Ascending aorta (tissue), 2 donors: Measurements from ENCODE around the gene ANGEL2. TPM values are rescaled to one million over a fixed set of nuclear protein-coding genes. Genes with fewer than 3 reads are reported as not detected.

Source experiments
- DNase-seq, 2 donors: peaks; one replicate each; pipeline ENCODE4 v3.0.0-alpha.2; 2019; ENCODE audit warnings: low spot score in 2 of 2
- H3K27ac ChIP-seq, 2 donors: fragments of 200-600 bp; sonication (generic); one replicate each; pipeline ENCODE4 v1.5.1; 2016 to 2017; ENCODE audit warnings: mild to moderate bottlenecking in 1 of 2
- H3K27me3 ChIP-seq: fragments of 200-600 bp; sonication (generic); one replicate; pipeline ENCODE4 v1.5.1; 2017
- H3K36me3 ChIP-seq, 2 donors: fragments of 200-600 bp; sonication (generic); one replicate each; pipeline ENCODE4 v1.5.1; 2016
- H3K4me1 ChIP-seq, 2 donors: fragments of 200-600 bp; sonication (generic); one replicate each; pipeline ENCODE4 v1.5.1; 2016 to 2017; ENCODE audit warnings: mild to moderate bottlenecking in 1 of 2
- H3K4me3 ChIP-seq, 2 donors: fragments of 200-600 bp; sonication (generic); one replicate each; pipeline ENCODE4 v1.5.1; 2016 to 2017; ENCODE audit warnings: mild to moderate bottlenecking in 1 of 2
- H3K9me3 ChIP-seq, 2 donors: fragments of 200-600 bp; sonication (generic); one replicate each; pipeline ENCODE4 v1.5.1; 2016
- intact Hi-C: fragments of 100-400 bp; cut with DNase I; formaldehyde crosslinking; loops from one replicate; pipeline ENCODE4 v1.15.1; 2023
- total RNA-seq: library from RNA; depleted of rRNA; stranded (reverse); fragments of >200 nt; gene quantifications from one replicate; pipeline ENCODE4 v1.1.0, GENCODE V29; 2016
- TF ChIP-seq, protein P1 (sequence below), 3 experiments: fragments of 200-600 bp in 2 of 3; fragments of 450-650 bp in 1 of 3; sonication (generic) in 2 of 3; IDR thresholded peaks; one replicate each; pipeline ENCODE4 v1.5.1; 2016 to 2019; ENCODE audit warnings: antibody characterized with exemption in 3 of 3, mild to moderate bottlenecking in 1 of 3, moderate library complexity in 1 of 3

ANGEL2 gene
- total RNA-seq, 1 donor from 2014 or later = 36.7 TPM

DNA sequence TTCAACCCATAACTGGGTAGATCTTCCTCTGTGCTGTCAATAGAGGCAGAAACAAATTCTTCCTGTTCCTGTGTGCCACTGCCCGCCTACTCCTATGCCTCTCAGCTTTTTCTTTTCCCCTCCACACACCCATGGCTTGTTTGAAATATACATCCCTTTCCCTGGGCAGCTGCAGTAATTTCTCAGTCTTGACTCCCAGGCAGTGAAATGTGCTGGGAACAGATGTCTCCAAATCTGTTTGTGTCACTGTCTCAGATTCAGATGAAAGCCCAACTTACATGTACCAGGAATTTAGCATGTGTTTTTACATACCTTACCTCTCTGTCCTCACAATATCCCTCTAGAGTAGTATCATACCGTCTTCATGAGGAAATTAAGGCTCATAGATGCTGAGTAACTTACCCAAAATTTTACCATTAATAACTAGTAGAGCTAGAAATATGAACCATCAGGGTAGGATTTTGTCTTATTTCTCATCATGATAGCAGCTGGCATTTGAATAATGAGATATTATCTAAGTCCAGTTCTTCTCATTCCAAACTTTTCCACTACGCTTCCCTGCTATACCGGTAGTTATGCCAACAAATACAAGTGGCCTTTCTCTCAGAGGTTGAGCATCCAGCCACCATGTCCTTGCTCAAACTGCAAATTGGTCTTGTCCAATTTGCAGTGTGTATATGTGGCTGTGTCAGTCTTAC lies 70.1 kb downstream of the ANGEL2 start:
- Histone ChIP-seq H3K4me3 (no peak overlapping the region), H3K27ac (no peak overlapping the region), H3K4me1 (no peaks in the 10 kb centered on the region), H3K36me3 (no peaks in the 10 kb centered on the region), H3K27me3 (no peaks in the 10 kb centered on the region), H3K9me3 (no peaks in the 10 kb centered on the region)
- TF ChIP-seq, protein P1, sequence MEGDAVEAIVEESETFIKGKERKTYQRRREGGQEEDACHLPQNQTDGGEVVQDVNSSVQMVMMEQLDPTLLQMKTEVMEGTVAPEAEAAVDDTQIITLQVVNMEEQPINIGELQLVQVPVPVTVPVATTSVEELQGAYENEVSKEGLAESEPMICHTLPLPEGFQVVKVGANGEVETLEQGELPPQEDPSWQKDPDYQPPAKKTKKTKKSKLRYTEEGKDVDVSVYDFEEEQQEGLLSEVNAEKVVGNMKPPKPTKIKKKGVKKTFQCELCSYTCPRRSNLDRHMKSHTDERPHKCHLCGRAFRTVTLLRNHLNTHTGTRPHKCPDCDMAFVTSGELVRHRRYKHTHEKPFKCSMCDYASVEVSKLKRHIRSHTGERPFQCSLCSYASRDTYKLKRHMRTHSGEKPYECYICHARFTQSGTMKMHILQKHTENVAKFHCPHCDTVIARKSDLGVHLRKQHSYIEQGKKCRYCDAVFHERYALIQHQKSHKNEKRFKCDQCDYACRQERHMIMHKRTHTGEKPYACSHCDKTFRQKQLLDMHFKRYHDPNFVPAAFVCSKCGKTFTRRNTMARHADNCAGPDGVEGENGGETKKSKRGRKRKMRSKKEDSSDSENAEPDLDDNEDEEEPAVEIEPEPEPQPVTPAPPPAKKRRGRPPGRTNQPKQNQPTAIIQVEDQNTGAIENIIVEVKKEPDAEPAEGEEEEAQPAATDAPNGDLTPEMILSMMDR (IDR thresholded peaks at IDR 0.05) = no peak
- intact Hi-C loops = no loop called here
- no peak for DNase-seq

DNA sequence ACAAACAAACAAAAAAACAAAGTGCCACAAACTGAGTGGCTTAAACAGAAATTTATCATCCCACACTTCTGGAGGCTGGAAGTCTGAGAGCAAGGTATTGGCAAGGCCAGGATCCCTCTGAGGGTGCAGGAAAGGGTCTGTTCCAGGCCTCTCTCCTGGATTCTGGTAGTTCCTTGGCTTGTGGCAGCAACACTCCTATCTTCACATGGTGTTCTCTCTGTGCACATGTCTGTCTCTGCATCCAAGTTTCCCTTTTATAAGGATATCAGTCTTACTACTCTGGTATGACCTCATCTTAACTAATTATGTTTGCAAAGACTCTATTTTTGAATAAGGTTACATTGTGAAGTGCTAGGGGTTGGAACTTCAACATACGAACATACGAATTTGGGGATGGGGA lies 70.6 kb downstream of the ANGEL2 start:
- intact Hi-C loops = no loop called here
- no peak for DNase-seq
- Histone ChIP-seq H3K9me3 (no peaks in the 10 kb centered on the region), H3K36me3 (no peaks in the 10 kb centered on the region), H3K4me1 (no peaks in the 10 kb centered on the region), H3K27me3 (no peaks in the 10 kb centered on the region), H3K27ac (no peak overlapping the region), H3K4me3 (no peak overlapping the region)
- TF ChIP-seq, protein P1 (IDR thresholded peaks at IDR 0.05) = no peak

DNA sequence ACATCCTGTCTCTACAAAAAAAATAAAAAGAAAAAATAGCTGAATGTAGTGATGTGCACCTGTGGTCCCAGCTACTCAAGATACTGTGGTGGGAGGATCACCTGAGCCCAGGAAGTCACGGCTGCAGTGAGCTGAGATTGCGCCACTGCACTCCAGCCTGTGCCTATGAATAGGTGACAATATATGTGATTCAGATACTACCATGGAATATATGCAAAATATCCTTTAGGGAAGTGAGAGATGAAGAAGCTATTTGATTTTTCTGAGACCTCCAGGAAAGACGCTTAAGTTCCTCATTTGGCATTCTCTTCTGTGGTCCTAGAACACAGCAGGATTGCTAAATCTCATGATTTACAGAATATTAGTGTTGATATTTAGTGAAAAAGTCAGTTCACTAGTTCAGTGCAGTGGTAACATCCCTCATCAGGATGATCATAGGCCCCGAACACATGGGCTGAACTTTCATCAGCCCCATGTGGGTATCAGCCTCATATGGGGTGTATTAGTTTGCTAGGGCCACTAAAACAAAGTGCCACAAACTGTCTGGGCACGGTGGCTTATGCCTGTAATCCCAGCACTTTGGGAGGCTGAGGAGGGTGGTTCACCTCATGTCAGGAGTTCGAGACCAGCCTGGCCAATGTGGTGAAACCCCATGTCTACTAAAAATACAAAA lies 71.3 kb downstream of the ANGEL2 start:
- Histone ChIP-seq H3K9me3 (no peaks in the 10 kb centered on the region), H3K27me3 (no peaks in the 10 kb centered on the region), H3K27ac (no peak overlapping the region), H3K4me1 (no peaks in the 10 kb centered on the region), H3K4me3 (no peak overlapping the region), H3K36me3 (no peaks in the 10 kb centered on the region)
- no peak for DNase-seq
- intact Hi-C loops = no loop called here
- TF ChIP-seq, protein P1 (IDR thresholded peaks at IDR 0.05) = no peak

DNA sequence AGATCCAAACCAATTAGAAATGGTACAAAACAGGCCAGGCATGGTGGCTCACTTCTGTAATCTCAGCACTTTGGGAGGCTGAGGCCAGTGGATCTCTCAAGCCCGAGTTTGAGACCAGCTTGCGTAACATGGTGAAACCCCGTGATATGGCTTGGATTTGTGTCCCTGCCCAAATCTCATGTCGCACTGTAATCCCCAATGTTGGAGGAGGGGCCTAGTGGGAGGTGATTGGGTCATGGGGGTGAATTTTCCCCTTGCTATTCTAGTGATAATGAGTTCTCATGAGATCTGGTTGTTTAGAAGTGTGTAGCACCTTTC lies 72.3 kb downstream of the ANGEL2 start:
- Histone ChIP-seq H3K36me3 (no peaks in the 10 kb centered on the region), H3K27ac (no peak overlapping the region), H3K9me3 (no peaks in the 10 kb centered on the region), H3K27me3 (no peaks in the 10 kb centered on the region), H3K4me3 (no peak overlapping the region), H3K4me1 (no peaks in the 10 kb centered on the region)
- intact Hi-C loops = no loop called here
- TF ChIP-seq, protein P1 (IDR thresholded peaks at IDR 0.05) = no peak
- no peak for DNase-seq

DNA sequence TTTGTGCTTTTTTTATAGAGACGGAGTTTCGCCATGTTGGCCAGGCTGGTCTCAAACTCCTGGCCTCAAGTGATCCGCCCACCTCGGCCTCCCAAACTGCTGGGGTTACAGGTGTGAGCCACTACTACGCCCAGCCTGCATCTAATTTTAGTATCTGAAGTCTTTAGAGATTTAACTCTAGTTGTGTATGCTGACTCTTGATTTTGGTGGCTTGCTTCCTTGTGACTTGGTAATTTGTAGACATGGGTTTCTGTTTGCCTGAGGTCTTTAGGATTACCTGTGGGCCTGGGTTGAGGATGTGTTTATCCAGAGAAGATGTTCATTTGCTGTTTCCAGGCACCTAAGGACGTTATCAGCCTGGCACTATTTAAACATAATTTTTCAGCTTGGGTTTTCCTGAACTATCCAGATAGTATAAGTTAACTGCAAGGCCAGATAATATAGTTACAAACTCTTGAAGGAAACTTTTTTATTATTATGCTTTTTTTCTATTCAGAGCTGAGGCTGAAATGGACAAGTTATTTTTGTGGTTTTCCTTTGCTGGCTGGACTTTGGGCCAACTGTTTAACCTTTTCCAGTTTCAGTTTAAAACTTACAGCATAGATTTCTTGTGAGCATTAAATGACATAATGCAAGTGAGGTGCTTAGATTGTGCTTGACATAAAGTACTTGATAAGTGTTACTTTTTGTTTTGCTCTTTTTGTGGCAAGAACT lies 72.8 kb downstream of the ANGEL2 start:
- no peak overlapping the region for H3K4me3 ChIP-seq
- no peaks in the 10 kb centered on the region for H3K9me3 ChIP-seq
- no peaks in the 10 kb centered on the region for H3K4me1 ChIP-seq
- DNase-seq = no peak
- intact Hi-C loops = no loop called here
- H3K27ac ChIP-seq = no peak overlapping the region
- no peaks in the 10 kb centered on the region for H3K27me3 ChIP-seq
- H3K36me3 ChIP-seq = no peaks in the 10 kb centered on the region
- TF ChIP-seq, protein P1 (IDR thresholded peaks at IDR 0.05) = no peak

Other genes starting within 250 kb of the ANGEL2 start
- 69.1 TPM for gene NSL1, start 224.1 kb downstream of the ANGEL2 start, total RNA-seq
- gene TATDN3, start 224.0 kb downstream of the ANGEL2 start, total RNA-seq = 2.7 TPM
- gene SPATA45, start 168.2 kb downstream of the ANGEL2 start, total RNA-seq = not detected
- 5.7 TPM for gene FLVCR1, start 157.6 kb downstream of the ANGEL2 start, total RNA-seq
- gene VASH2, start 65.3 kb downstream of the ANGEL2 start, total RNA-seq = 0.11 TPM
- 21.0 TPM for gene RPS6KC1, start 35.4 kb upstream of the ANGEL2 start, total RNA-seq